Measurements from ENCODE around the gene COQ8A.

DNA sequence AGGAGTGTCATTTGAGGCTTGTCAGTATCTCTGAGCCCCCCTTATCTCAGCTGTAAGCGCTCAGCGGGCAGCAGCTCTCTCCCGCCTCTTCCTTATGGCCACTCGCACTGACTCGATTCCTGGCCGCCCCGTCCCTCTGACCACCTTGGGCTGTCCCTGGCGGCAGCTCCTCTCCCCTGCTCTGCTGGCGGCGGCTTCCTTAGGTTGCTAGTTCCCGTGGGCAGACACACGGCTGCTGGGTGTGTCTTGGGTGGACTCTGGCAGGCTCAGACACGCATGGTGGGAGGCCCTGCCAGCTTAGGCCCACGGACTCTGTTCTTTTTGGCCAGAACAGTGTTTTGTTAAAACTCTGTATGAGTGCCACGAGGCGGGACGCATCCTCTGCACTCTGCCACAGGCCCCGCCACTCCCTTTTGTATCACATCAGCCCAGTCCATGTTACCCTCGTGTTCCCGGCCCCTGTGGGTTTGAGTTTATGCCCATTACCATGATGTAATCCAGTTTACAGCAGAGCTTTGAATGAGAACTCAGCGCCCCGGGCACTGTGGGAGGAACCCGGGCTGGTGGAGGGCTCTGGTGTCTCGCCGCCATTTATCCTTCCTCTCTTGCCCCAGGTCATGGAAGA, 45.9 kb downstream of the COQ8A start:
- TF ChIP-seq, protein P1, sequence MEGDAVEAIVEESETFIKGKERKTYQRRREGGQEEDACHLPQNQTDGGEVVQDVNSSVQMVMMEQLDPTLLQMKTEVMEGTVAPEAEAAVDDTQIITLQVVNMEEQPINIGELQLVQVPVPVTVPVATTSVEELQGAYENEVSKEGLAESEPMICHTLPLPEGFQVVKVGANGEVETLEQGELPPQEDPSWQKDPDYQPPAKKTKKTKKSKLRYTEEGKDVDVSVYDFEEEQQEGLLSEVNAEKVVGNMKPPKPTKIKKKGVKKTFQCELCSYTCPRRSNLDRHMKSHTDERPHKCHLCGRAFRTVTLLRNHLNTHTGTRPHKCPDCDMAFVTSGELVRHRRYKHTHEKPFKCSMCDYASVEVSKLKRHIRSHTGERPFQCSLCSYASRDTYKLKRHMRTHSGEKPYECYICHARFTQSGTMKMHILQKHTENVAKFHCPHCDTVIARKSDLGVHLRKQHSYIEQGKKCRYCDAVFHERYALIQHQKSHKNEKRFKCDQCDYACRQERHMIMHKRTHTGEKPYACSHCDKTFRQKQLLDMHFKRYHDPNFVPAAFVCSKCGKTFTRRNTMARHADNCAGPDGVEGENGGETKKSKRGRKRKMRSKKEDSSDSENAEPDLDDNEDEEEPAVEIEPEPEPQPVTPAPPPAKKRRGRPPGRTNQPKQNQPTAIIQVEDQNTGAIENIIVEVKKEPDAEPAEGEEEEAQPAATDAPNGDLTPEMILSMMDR (IDR thresholded peaks at IDR 0.05) = no peak
- TF ChIP-seq SIN3A (IDR thresholded peaks at IDR 0.05; ENCODE audit: borderline replicate concordance, low read depth, low read length) (no peak), FOXM1 (IDR thresholded peaks at IDR 0.05; ENCODE audit: low read depth) (no peak), GATA2 (CRISPR knock-in tag; IDR thresholded peaks at IDR 0.05) (no peak), EZH2phosphoT487 (IDR thresholded peaks at IDR 0.05; ENCODE audit: borderline replicate concordance, low read depth) (no peak)
- TF ChIP-seq, protein P2, sequence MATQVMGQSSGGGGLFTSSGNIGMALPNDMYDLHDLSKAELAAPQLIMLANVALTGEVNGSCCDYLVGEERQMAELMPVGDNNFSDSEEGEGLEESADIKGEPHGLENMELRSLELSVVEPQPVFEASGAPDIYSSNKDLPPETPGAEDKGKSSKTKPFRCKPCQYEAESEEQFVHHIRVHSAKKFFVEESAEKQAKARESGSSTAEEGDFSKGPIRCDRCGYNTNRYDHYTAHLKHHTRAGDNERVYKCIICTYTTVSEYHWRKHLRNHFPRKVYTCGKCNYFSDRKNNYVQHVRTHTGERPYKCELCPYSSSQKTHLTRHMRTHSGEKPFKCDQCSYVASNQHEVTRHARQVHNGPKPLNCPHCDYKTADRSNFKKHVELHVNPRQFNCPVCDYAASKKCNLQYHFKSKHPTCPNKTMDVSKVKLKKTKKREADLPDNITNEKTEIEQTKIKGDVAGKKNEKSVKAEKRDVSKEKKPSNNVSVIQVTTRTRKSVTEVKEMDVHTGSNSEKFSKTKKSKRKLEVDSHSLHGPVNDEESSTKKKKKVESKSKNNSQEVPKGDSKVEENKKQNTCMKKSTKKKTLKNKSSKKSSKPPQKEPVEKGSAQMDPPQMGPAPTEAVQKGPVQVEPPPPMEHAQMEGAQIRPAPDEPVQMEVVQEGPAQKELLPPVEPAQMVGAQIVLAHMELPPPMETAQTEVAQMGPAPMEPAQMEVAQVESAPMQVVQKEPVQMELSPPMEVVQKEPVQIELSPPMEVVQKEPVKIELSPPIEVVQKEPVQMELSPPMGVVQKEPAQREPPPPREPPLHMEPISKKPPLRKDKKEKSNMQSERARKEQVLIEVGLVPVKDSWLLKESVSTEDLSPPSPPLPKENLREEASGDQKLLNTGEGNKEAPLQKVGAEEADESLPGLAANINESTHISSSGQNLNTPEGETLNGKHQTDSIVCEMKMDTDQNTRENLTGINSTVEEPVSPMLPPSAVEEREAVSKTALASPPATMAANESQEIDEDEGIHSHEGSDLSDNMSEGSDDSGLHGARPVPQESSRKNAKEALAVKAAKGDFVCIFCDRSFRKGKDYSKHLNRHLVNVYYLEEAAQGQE (IDR thresholded peaks at IDR 0.05; ENCODE audit: low read depth, low read length) = no peak
